WTC11 (cell line): Measurements from ENCODE around the gene ARHGEF18.

Source experiments
- ATF3 ChIP-seq: sonication (generic); formaldehyde crosslinking; conservative IDR thresholded peaks from 2 replicates; pipeline ENCODE4 v1.8.1; 2022; ENCODE audit warnings: mild to moderate bottlenecking, missing genetic modification reagents
- CTCF ChIP-seq: fragments of 200-600 bp; IDR thresholded peaks from 2 replicates; pipeline ENCODE4 v1.8.0; 2022; ENCODE audit warnings: antibody characterized with exemption
- E2F4 ChIP-seq: sonication (generic); formaldehyde crosslinking; IDR thresholded peaks from 2 replicates; pipeline ENCODE4 v1.8.1; 2022; ENCODE audit warnings: low read depth, mild to moderate bottlenecking, moderate library complexity, missing genetic modification reagents, borderline replicate concordance
- JUN ChIP-seq: sonication (generic); formaldehyde crosslinking; IDR thresholded peaks from 2 replicates; pipeline ENCODE4 v1.8.0; 2023; ENCODE audit warnings: mild to moderate bottlenecking, missing genetic modification reagents
- MAX ChIP-seq: sonication (generic); formaldehyde crosslinking; IDR thresholded peaks from 2 replicates; pipeline ENCODE4 v1.8.0; 2022; ENCODE audit warnings: mild to moderate bottlenecking, missing genetic modification reagents
- NFYB ChIP-seq: sonication (generic); formaldehyde crosslinking; conservative IDR thresholded peaks from 2 replicates; pipeline ENCODE4 v1.8.0; 2022; ENCODE audit warnings: low read depth, missing genetic modification reagents
- SP1 ChIP-seq: sonication (generic); formaldehyde crosslinking; conservative IDR thresholded peaks from 2 replicates; pipeline ENCODE4 v1.8.1; 2022; ENCODE audit warnings: missing genetic modification reagents
- USF2 ChIP-seq: sonication (generic); formaldehyde crosslinking; IDR thresholded peaks from 2 replicates; pipeline ENCODE4 v1.8.1; 2023; ENCODE audit warnings: mild to moderate bottlenecking, missing genetic modification reagents, moderate library complexity
- ZNF416 ChIP-seq: fragments of 250-450 bp; sonication (Bioruptor Pico); IDR thresholded peaks from 2 replicates; pipeline ENCODE4 v1.9.0; 2021; ENCODE audit warnings: mild to moderate bottlenecking, inconsistent platforms
- ZNF671 ChIP-seq: fragments of 250-450 bp; sonication (Bioruptor Pico); IDR thresholded peaks from 2 replicates; pipeline ENCODE4 v1.8.0; 2021; ENCODE audit warnings: mild to moderate bottlenecking

- no peak for TF ChIP-seq JUN (CRISPR knock-in tag)
- peak; percentile 54 for TF ChIP-seq CTCF
- TF ChIP-seq E2F4 (CRISPR knock-in tag), result no peak
- TF ChIP-seq MAX, result no peak
- no peak for TF ChIP-seq NFYB (CRISPR knock-in tag)
- no peak for TF ChIP-seq USF2
- TF ChIP-seq ATF3, result no peak
- TF ChIP-seq ZNF416 (CRISPR knock-in tag), result no peak
- TF ChIP-seq ZNF671 (CRISPR knock-in tag), result no peak
- TF ChIP-seq SP1, result no peak
These were observed 22.4 kb upstream of the ARHGEF18 start for GRCh38 chr19:7326105-7326877.
